ENCODE results near the gene DYNC2H1.
"Not testable (repeated sequence)": the region's sequence is repeated elsewhere in the genome, so short reads cannot be mapped to it uniquely, and the experiment has no call there.

Gene DYNC2H1

DNA sequence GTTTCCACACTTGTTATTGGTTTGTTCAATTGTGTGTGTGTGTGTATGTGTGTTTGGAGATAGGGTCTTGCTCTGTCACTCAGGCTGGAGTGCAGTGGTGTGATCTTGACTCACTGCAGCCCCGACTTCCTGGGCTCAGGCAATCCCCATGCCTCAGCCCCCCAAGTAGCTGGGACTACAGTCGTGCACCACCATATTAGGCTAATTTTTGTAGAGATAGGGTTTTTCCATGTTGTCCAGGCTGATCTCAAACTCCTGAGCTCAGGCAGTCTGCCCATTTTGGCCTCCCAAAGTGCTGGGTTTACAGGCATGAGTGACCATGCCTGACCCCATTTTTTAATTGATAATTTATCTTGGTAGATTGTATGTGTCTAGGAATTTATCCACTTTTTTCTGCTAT is 263.7 kb downstream of the DYNC2H1 start:
- DNase-seq (ENCODE audit: low spot score), result no peak

DNA sequence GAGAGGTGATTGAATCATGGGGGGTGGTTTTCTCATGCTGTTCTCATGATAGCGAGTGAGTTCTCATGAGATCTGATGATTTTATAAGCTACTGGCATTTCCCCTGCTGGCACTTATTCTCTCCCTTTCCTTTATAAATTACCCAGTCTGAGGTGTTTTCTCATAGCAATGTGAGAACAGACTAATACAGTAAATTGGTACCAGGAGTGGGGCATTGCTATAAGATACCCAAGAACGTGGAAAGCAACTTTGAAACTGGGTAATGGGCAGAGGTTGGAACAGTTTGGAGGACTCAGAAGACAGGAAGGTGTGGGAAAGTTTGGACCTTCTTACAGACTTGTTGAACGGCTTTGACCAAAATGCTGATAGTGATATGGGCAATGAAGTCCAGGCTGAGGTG is 265.0 kb downstream of the DYNC2H1 start:
- not testable (repeated sequence) for DNase-seq (ENCODE audit: low spot score)

DNA sequence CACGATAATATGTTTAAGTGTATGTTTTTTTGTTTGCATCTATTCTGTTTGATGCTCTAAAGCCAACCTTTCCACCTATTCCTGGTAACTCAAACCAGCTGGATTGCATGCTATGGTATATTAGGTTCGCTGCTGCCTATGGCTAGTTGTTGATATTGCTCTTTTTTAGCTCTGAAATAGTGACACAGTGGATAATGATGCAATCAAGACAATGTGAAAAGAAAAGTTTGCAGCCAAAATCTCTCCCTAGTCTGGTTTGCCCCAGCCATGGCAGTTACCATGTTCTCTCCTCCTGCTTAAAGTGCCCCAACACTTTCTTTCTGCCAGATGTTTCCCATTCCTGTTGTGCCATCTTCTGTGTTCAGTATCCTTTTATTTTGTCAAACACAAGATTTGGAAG is 269.7 kb downstream of the DYNC2H1 start:
- DNase-seq (ENCODE audit: low spot score), result no peak

DNA sequence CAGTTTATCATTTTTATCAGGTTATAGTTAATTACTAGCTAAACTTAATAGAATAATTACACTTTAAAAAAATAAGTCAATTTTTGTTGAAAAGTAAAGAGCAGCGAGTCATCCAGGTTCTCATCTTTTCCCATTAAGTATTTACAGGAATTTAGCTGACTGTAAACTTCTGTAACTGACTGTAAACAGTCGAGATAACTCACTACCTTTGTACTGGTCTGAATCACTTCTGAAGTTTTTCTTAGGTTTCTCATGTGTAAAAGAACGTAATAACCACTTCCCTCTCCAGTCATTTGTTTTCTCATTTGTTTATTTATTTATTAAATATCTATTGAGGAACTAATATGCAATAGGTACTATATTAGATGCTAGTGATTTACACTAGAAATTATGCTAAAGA is 270.8 kb downstream of the DYNC2H1 start:
- no peak for DNase-seq (ENCODE audit: low spot score)

DNA sequence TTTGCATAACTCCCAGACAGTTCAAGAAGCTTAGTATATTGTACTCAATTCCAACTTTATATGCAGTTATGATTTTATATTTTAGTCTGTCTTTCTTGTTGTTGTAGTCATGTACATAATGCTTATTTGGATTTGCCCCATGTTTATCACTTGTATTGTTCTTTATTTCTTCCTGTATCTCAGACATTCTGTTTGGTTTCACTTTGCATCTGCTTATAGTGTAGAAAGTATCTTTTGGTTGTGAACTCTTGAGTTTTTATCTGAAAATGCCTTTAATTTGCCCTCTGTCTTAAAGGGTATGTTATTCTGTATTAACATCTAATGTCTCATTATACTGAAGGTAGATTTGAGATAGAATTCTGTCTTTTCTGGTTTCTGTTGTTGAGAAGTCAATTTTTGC is 275.4 kb downstream of the DYNC2H1 start:
- DNase-seq (ENCODE audit: low spot score), result no peak

DNA sequence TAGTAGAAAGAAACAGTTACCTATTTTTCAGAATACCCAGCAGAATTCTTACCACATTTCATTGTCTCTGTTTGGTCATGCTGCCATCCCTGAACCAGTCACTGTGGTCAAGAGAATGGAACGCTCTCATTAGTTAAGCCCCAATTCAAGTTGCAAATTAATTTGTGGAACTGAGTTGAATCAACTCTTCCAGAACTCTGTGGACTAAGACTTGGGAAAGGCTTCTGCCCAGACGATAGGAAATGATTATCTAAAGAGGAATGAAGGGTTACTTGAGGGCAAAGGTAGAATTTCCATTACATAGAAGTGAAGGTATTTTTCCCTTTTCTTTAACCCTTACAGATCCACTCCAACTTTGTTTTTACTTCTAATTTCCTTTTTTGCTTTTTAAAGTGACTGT is 286.4 kb downstream of the DYNC2H1 start:
- peak; percentile 2 for DNase-seq (ENCODE audit: low spot score)

DNA sequence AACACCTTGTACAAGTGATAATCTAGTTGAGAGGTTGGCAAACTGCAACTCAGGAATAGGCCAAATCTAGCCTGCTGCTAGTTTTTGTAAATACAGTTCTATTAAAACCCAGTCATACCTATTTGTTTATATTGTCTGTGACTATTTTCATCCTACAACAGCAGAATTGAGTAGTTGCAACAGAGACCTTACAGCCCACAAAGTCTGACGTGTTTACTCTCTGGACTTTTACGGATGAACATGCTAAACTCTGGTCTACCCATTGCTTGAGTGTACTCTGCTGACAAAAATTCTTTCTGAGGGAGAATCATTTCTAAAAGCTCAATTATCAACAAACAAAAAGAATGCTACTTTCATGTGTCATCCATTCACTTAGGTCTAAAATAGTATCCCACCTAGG is 287.0 kb downstream of the DYNC2H1 start:
- DNase-seq (ENCODE audit: low spot score), result no peak

DNA sequence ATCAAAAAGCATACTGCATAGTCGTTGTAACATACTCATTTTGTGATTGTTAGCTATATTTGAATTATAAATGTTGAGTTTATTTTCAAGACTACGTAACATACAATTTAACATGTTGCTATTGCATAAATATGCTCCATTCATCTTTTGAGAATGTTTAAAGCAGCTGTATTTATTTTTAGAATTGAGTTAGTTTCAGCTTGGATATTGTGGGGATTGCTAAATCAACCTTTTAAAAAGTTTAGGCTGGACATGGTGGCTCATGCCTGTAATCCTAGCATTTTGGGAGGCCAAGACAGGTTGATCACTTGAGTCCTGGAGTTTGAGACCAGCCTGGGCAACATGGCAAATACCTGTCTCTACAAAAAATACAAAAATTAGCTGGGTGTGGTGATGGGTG is 288.1 kb downstream of the DYNC2H1 start:
- DNase-seq (ENCODE audit: low spot score), result no peak

DNA sequence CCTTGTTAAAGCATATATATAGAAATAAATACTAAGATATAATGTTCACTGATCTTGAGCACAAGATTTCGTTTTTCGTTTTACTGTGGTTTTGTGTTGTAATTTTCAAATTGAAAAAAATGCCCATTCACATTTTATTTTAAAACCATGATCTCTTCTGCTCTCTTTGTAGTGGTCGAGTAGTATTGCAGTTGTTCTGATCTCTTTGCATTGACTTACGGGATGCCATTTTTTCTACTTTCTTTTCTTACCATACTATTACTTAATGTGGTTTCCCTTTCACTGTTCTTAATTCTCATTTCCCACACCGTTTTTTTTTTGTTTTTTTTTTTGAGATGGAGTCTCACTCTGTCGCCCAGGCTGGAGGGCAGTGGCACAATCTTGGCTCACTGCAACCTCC is 289.6 kb downstream of the DYNC2H1 start:
- DNase-seq (ENCODE audit: low spot score), result no peak

DNA sequence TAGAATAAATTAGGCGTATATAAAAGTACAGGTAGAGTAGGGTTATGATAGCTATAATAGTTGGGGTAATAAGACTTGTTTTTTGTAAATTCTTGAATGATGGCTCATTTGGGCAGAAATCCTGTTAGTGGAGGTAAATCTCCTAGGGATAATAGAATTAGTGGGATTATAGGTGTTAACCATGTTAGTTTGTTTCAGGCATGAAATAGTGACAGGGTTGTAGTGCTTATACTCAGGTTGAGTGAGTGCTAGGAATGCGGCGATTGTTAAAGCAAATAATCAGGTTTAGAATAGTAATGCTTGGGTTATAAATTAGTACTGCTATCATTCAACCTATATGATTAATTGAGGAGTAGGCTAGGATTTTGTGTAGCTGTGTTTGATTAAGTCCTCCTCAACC is 297.1 kb downstream of the DYNC2H1 start:
- no peak for DNase-seq (ENCODE audit: low spot score)

DNA sequence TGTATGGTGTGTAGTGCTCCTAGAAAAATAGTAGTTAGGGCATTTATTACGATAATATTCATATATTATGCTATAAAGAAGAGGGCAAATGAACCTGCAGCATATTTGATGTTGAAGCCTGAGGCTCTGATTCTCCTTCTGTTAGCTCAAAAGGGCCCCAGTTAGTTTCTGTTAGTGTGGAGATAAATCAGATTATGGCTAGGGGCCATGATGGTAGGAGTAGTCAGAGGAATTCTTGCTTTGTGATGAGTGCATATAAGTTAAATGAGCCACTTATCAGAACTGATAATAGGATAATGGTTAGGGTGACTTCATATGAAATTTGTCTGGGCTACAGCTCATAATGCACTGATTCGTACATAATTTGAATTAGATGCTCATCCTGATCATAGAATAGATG is 298.4 kb downstream of the DYNC2H1 start:
- no peak for DNase-seq (ENCODE audit: low spot score)

DNA sequence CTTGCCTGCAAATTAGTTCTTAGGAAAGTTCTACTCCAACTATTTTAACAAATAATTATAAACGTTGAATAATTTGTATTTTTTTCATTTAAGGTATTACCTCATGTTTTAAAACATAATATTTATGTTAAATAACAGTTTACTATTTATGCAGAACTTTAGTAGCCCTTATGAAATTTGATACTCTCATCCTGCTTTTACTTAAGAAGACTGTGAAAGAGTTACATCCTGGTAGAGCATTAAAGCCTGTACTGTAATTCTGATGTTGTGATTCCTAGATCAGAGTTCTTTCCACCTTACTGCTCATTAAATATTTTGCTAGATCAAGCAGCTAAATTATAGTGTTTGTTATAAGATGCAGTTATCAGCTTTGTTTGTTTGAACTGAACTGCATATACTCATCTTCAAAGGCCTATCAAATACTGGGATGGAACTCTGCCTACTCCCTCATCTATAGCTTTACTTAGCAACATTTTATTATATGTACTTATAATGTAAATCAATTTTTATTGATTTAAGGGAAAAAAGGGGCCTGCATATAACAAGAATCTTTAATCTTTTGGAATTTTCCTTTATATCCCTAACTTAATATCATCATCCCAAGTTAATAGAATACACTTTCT is 304.2 kb downstream of the DYNC2H1 start:
- no peak for DNase-seq (ENCODE audit: low spot score)

DNA sequence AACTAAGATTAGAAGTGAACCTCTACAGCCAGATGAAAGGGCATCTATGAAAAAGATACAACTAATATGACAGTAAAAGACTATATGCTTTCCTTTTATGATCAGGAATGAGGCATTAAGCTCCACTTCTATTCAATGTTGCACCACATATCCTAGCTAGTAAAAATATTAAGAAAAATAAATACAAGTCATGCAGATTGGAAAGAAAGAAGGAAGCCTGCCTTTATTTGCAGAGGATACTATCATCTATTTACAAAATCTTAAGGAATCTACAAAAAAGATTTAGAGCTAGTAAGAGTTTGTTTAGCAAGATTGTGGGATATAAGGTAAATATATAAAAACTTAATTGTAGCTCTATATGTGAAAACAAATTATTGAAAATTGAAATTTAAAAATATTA is 308.8 kb downstream of the DYNC2H1 start:
- DNase-seq (ENCODE audit: low spot score), result no peak

DNA sequence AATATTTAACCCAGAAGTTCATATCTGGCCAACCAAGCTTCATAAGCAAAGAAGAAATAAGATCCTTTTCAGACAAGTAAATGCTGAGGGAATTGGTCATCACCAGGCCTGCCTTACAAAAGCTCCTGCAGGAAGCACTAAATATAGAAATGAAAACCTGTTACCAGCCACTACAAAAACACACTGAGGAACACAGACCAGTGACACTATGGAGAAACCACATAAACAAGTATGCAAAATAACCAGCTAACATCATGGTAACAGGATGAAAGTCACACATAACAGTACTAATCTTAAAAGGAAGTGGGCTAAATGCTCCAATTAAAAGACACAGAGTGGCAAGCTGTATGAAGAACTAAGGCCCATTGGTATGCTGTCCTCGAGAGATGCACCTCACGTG is 311.4 kb downstream of the DYNC2H1 start:
- no peak for DNase-seq (ENCODE audit: low spot score)

DNA sequence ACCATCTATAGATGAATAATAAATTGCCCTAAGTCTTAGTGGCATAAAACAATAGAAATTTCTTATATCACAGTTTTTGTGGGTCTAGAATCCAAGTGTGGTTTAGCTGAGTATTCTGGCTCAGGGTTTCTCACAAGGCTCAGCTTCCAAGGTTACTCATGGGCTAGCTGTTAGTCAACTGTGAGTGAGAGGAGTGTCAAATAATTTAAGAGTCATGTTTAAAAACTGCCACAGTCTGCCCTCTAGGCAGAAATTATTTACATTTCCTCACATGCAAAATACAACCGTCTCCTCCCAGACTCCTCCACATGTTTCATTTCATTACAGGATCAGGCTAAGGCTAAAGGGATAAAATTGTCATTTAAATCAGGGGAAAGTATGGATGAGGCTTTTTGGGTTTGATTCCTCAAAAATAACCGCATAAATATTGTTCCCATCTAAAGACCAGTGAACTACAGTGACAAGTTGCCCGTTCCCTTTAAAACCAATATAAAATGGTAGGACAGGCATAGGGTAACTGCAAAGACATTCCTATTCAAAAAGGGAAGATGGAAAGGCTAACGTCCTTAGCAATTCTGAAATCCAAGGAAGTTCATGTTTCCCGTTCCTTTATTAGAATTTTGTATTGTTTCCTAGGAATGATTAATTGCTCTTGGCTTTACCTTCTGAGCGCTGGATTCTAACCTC is 324.3 kb downstream of the DYNC2H1 start:
- DNase-seq (ENCODE audit: low spot score), result peak; percentile 56

DNA sequence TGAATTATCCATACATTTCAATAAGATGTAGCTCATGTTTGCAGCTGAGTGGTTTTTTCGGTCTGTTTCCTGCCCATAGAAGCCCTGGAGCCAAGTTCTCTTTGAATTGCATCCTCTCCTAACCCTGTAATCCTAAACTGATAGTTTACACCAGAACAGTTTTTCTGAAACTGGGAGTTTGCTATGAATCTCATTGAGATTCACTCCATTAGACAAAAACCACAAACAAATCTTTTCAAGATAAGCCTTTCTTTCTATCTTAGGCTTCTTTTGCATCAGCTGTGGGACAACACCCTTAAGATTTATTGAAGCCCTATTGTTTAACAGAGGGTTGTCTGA is 324.8 kb downstream of the DYNC2H1 start:
- DNase-seq (ENCODE audit: low spot score), result no peak

DNA sequence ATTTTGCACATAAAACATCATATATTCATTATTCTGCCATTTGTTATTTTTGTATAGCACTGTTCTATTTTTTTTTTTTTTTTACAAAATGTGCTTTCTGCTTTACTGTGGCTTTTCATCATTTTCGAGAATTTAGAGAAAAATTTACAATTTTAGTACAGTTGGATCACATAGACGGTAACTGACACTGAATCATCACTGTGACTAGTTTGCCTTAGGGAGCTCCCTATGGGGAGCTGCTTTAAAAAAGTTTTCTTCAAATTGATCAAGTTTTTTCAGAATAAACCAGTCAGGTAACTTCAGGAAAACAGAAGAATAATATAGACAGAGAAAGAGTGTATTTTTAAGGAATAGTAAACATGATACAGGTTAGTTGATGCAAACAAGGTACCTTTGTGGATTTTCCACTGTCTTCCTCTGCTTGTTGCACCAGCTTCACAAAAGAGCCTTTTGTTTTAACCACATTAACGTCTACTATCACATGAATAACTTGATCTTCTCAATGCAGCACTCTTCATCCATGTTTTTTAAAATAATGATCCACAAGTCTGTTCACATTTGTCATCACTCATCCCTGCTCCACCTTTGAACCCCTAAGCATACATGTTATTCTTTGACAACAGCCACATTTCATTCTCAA is 327.0 kb downstream of the DYNC2H1 start:
- DNase-seq (ENCODE audit: low spot score), result no peak

DNA sequence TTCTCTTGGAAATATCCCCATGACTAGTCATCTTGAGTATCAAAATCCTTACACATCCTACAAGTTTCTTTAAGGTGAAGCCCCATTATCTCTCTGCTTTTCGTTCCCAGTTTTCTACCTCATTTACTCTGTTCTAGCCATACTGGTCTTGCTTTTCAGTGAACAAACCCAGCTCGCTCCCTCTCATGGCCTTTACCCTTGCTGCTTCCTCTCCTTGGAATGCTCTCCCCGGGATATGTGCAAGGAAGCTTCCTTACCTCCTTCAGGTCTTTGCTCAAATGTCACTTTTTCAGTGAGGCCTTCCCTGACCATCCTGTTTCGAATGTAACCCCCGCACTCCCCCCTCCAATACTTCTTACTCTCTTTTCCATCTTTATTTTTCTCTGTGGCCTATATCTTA is 331.8 kb downstream of the DYNC2H1 start:
- no peak for DNase-seq (ENCODE audit: low spot score)

DNA sequence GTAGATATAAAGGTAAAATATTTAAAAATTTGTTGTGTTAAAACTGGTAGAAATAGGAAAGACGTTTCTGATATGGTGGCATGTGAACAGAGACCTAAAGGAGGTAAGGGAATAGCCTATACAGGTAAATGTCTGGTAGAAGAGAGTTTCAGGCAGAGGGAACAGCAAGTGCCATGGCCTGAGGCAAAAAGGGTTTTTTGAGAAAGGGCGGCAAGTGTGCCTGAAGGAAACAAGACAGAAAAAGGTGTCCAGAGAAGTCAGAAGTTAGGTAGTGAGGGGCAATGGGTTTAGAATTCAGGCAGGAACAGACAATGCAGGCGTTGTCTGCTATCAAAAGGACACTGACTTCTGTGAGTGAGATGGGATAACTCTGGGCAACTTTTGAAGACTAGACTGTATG is 339.7 kb downstream of the DYNC2H1 start:
- DNase-seq (ENCODE audit: low spot score), result no peak

DNA sequence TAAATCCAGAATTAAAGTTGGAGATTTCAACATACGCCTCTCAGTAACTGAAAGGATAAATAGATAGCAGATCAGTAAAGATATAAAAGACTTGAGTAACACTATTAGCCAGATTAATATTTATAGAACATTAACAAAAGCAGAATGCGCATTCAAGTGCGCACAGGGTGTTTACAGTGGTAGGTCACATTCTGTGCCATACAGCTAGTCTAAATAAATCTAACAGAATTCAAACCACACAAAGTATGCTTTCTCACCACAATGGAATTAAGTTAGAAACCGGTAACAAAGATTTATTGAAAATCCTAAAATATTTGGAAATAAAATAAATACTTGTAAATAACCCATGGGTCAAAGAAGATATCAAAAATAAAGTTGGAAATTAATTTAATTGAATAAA is 341.0 kb downstream of the DYNC2H1 start:
- no peak for DNase-seq (ENCODE audit: low spot score)

DNA sequence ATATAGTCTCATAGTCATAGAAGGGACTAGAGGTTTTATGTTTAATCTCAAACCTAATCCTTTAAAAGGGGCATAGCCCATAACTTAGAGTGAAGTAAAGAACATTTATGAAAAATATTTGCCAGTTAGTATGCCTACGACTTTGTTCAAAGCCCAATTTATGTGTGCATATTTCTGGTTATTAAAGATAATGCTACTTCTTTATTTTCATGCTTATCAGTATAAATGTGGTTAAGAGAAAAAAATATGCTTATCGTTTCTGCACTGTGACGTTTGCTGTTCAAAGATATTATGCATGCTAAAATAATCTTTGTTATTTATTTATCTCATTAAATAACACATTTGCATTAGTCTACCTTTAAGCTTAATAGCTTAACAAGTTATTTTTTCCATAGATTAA is 343.9 kb downstream of the DYNC2H1 start:
- DNase-seq (ENCODE audit: low spot score), result no peak

DNA sequence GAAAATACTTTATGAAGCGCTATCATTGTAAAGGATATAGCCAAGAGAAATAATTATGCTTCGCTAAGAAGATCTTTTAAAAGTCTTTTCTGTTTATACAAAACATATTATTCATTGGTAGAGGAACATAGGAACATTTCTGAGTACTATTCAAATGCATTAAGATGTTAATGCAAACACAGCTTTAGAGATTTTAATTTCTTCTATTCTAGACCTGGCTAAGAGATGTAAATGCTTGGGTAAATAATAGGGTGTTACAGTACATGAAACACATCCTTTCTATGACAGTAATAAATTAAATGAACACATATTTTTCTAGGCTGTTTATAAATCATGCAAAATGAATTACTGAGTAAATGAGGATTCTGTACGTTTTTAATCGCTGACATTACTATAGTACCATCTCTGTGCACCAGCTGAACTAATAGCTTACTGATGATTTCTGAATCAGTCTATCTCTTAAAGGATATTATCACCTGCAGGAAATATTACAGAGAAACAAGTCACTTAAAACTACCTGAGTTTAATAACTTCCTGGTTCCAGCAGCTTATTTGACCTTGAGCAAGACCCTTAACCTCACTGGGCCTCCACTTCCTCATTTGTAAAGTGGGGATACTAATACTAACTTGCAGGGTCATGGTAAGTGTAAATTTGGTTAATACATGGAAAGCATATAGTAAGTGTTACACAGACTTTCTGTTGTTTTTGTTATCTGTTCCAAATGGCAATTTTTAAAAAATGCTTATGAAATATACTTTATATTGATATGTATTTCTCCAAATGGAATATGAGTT is 344.9 kb downstream of the DYNC2H1 start:
- no peak for DNase-seq (ENCODE audit: low spot score)

DNA sequence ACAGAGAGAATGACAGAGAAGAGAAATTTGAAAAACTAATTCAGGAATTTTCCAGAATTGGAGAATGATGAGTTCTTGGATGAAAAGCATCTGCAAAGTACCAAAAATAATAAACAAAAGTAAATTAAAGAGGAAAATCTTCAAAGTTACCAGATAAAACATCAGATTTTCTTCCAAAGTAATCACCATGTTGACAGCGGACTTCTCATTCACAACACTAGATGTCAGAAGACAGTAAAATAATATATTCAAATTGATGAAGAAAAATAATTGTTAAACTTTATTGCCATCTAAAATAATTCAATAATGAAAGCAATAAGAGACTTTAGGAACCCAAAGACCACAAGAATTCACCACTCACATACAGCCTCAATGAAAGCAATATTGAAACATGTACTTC is 355.2 kb downstream of the DYNC2H1 start:
- DNase-seq (ENCODE audit: low spot score), result no peak
